OCI-LY7 (cell line): ENCODE results near the gene FCHO2. TPM values are rescaled to one million over a fixed set of nuclear protein-coding genes. Genes with fewer than 3 reads are reported as not detected.

Experiments used
- BruUV-seq: library from RNA; stranded (reverse); fragments of 400-500 nt; replicated peaks from 2 replicates; lab custom pipeline; 2021; lab: Mats Ljungman, UMichigan
- CTCF ChIA-PET: fragments of 300-600 bp; sonication (Branson Sonifier 250); formaldehyde crosslinking; loops from one replicate; lab custom pipeline; 2022; ENCODE audit warnings: antibody characterized with exemption; ENCODE audit not compliant: unreplicated experiment; lab: Charles Lee
- POLR2A ChIA-PET: fragments of 300-600 bp; sonication (Branson Sonifier 250); formaldehyde crosslinking; loops from one replicate; lab custom pipeline; 2022; ENCODE audit warnings: antibody characterized with exemption; lab: Charles Lee
- DNase-seq: peaks from one replicate; pipeline ENCODE4 v3.0.0-alpha.2; 2015; ENCODE audit warnings: low spot score
- H2AFZ ChIP-seq: fragments of 200-600 bp; sonication (generic), shearing (Covaris generic); 2 replicates; pipeline ENCODE4 v1.6.1; 2014; ENCODE audit warnings: mild to moderate bottlenecking, antibody characterized with exemption, low read length, moderate library complexity
- H3K27ac ChIP-seq: fragments of 200-600 bp; sonication (generic); 2 replicates; pipeline ENCODE4 v1.5.1; 2014; ENCODE audit warnings: mixed run types, low read depth, mild to moderate bottlenecking, moderate library complexity, low read length, inconsistent platforms; ENCODE audit not compliant: poor library complexity, severe bottlenecking
- H3K36me3 ChIP-seq: fragments of 200-600 bp; sonication (generic); 2 replicates; pipeline ENCODE4 v1.6.1; 2014; ENCODE audit warnings: mild to moderate bottlenecking, antibody characterized with exemption, low read length, moderate library complexity, mixed read lengths; ENCODE audit not compliant: insufficient read depth
- H3K4me1 ChIP-seq: fragments of 200-600 bp; sonication (generic); 2 replicates; pipeline ENCODE4 v1.5.1; 2014; ENCODE audit warnings: mild to moderate bottlenecking, low read length; ENCODE audit not compliant: insufficient read depth, poor library complexity, severe bottlenecking
- H3K4me2 ChIP-seq: fragments of 200-600 bp; sonication (generic); 2 replicates; pipeline ENCODE4 v1.6.1; 2014; ENCODE audit warnings: mild to moderate bottlenecking, low read length
- H3K4me3 ChIP-seq: fragments of 200-600 bp; sonication (generic); 2 replicates; pipeline ENCODE4 v1.5.1; 2014; ENCODE audit warnings: mild to moderate bottlenecking, low read depth, low read length; ENCODE audit not compliant: poor library complexity, severe bottlenecking
- H3K79me2 ChIP-seq: fragments of 200-600 bp; sonication (generic); 2 replicates; pipeline ENCODE4 v1.6.1; 2016; ENCODE audit warnings: low read depth, mild to moderate bottlenecking, low read length, moderate library complexity, mixed read lengths; ENCODE audit not compliant: insufficient read depth
- H3K9me2 ChIP-seq: fragments of 200-600 bp; sonication (generic); 2 replicates; pipeline ENCODE4 v1.6.1; 2016; ENCODE audit warnings: mild to moderate bottlenecking, low read length, mixed read lengths; ENCODE audit not compliant: insufficient read depth
- H3K9me3 ChIP-seq: fragments of 200-600 bp; sonication (generic); 2 replicates; pipeline ENCODE4 v1.6.1; 2014; ENCODE audit warnings: mild to moderate bottlenecking, mixed run types, low read length, mixed read lengths
- H4K20me1 ChIP-seq: fragments of 200-600 bp; sonication (generic); 2 replicates; pipeline ENCODE4 v1.6.1; 2014; ENCODE audit warnings: mild to moderate bottlenecking, antibody characterized with exemption, low read length, moderate library complexity, mixed read lengths; ENCODE audit not compliant: insufficient read depth
- EZH2phosphoT487 ChIP-seq: fragments of 200-600 bp; sonication (generic); IDR thresholded peaks from 2 replicates; pipeline ENCODE4 v1.6.1; 2018; ENCODE audit warnings: low read depth, borderline replicate concordance, mild to moderate bottlenecking, mixed run types, antibody characterized with exemption, low read length, moderate library complexity, mixed read lengths
- intact Hi-C: fragments of 100-400 bp; cut with micrococcal nuclease; formaldehyde crosslinking; loops from one replicate; pipeline ENCODE4 v1.10.0; 2022; ENCODE audit not compliant: unreplicated experiment
- total RNA-seq, 2 experiments: library from RNA; depleted of rRNA in 1 of 2; stranded (reverse); fragments of >200 nt in 1 of 2; shearing (Covaris generic) in 1 of 2; gene quantifications; 2 replicates each; pipeline ENCODE4 v1.2.3, GENCODE V29; 2014 to 2022
- TF ChIP-seq, protein P1 (sequence below): fragments of 200-600 bp; sonication (generic); conservative IDR thresholded peaks from 2 replicates; pipeline ENCODE4 v1.5.1; 2014; ENCODE audit warnings: mild to moderate bottlenecking, antibody characterized with exemption, low read length, moderate library complexity, mixed read lengths

Gene FCHO2
- total RNA-seq, 2 experiments from 2014 or later: 7.2 to 7.8 TPM

DNA sequence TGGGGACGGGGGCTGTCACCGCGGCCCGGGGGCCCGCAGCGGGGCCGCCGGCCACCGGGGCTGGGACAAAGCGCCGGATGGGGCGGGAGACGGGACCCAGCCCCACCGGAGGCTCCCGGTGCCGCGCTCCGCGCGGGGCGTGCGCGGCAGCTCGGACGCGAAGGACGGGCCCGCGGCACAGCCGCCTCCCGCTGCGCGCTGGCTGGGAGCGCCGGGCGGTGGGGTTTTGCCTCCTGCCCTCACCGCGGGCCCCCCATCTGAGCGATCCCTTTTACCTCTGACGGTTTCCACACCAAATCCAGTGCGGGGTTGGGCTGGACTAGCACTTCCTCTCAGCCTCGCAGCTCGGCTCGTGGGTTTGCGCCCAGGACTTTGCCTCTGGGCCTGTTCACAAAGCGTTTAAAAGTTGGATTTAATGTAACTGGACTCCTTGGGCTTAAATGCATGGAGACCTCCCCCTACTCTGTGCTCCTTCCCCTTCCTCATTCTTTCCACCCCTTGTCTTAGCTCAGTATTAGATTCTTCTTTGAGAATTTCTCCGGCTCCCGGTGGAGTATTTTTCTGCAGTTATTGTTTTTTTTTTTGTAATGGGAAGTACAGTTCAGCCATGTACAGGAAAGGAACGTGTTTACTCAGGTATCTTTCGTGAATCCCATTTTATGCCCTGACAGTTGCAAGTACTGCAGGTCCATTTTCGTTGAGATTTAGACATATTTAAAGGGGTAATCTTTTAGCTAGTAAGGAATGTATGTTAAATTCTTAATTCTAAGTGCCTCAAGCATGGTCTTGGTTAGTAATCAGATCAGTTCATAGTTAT lies 691 bp downstream of the FCHO2 start:
- Histone ChIP-seq H3K9me3 (no peaks in the 10 kb centered on the region), H3K4me1 (peaks cover 18% of the 10 kb centered on the region), H3K36me3 (no peaks in the 10 kb centered on the region), H3K9me2 (no peaks in the 10 kb centered on the region), H3K79me2 (no peaks in the 10 kb centered on the region; the same call in 1 of the 2 replicates), H3K4me3 (peak overlapping the region; percentile 77), H3K4me2 (peak overlapping the region; percentile 84), H3K27ac (no peak overlapping the region), H4K20me1 (no peaks in the 10 kb centered on the region), H2AFZ (peak overlapping the region; percentile 95)
- ChIA-PET CTCF (interaction anchor here (0.6 kb wide), 1 partner anchor 326 kb away, joined by 3 read pairs; no protein-coding TSS in a partner anchor), POLR2A (interaction anchor here (0.7 to 1.1 kb wide), 6 partner anchors 10 to 346 kb away, joined by 3 to 5 read pairs (median 3); no protein-coding TSS in a partner anchor)
- DNase-seq: peak; percentile 56
- TF ChIP-seq, protein P1, sequence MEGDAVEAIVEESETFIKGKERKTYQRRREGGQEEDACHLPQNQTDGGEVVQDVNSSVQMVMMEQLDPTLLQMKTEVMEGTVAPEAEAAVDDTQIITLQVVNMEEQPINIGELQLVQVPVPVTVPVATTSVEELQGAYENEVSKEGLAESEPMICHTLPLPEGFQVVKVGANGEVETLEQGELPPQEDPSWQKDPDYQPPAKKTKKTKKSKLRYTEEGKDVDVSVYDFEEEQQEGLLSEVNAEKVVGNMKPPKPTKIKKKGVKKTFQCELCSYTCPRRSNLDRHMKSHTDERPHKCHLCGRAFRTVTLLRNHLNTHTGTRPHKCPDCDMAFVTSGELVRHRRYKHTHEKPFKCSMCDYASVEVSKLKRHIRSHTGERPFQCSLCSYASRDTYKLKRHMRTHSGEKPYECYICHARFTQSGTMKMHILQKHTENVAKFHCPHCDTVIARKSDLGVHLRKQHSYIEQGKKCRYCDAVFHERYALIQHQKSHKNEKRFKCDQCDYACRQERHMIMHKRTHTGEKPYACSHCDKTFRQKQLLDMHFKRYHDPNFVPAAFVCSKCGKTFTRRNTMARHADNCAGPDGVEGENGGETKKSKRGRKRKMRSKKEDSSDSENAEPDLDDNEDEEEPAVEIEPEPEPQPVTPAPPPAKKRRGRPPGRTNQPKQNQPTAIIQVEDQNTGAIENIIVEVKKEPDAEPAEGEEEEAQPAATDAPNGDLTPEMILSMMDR: no peak
- no peak for TF ChIP-seq EZH2phosphoT487
- BruUV-seq: no TSS peak
- intact Hi-C loops: loop anchor here (5.0 kb wide), 4 partner anchors 139 to 541 kb away; partner anchors contain the start of genes BTF3, FOXD1 and TNPO1

DNA sequence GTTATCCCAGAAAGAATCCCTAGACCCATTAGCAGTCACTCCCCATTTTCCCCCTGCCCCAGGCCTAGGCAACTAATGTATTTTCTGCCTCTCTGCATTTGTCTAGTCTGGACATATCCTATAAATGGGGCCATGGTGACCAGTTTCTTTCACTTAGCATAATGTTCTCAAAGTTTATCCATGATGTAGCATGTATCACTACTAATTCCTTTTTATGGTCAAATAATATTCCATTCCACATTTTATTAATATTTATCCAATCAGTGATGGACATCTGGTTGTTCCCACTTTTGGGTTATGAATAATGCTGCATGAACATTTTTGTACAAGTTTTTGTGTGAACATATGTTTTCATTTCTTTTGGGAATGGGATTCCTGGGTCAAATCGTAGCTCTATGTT lies 1.5 kb downstream of the FCHO2 start:
- POLR2A ChIA-PET: interaction anchor here (0.7 to 1.0 kb wide), 4 partner anchors 19 to 346 kb away, joined by 3 to 4 read pairs (median 4); no protein-coding TSS in a partner anchor
- Histone ChIP-seq H3K27ac (no peak overlapping the region), H2AFZ (no peak overlapping the region; the same call in 1 of the 2 replicates), H3K9me3 (no peaks in the 10 kb centered on the region), H3K36me3 (no peaks in the 10 kb centered on the region), H3K79me2 (no peaks in the 10 kb centered on the region; the same call in 1 of the 2 replicates), H3K4me1 (peaks cover 10% of the 10 kb centered on the region), H3K4me2 (peak overlapping the region; percentile 84), H3K4me3 (peak overlapping the region; percentile 77), H3K9me2 (no peaks in the 10 kb centered on the region), H4K20me1 (no peaks in the 10 kb centered on the region)
- intact Hi-C loops: loop anchor here (5.0 kb wide), 4 partner anchors 140 to 540 kb away; partner anchors contain the start of genes BTF3, FOXD1 and TNPO1
- TF ChIP-seq EZH2phosphoT487: no peak
- TF ChIP-seq, protein P1: no peak
- CTCF ChIA-PET: no interaction called here
- DNase-seq: no peak
- no TSS peak for BruUV-seq
